Fibroblast of mammary gland (primary cell): Measurements from ENCODE around the gene GINS3.

Experiments used
- DNase-seq: peaks from one replicate; pipeline ENCODE4 v3.0.0-alpha.2; 2010; ENCODE audit warnings: low read depth
- H3K4me3 ChIP-seq: 2 replicates; pipeline ENCODE4 v1.5.1; 2011; ENCODE audit warnings: low read depth, mild to moderate bottlenecking, low read length, moderate library complexity; ENCODE audit not compliant: control insufficient read depth
- CTCF ChIP-seq: conservative IDR thresholded peaks from 2 replicates; pipeline ENCODE4 v1.5.1; 2011; ENCODE audit warnings: low read depth, low read length, inconsistent platforms; ENCODE audit not compliant: control insufficient read depth, insufficient read depth

Gene GINS3

GRCh38 chr16:58392215-58393137, at the start of gene GINS3:
Gene GINS3, plus strand, starts transcription at chr16:58392471. Its CDS starts 131 bp downstream, at chr16:58392602.
- H3K4me3 ChIP-seq: peak within 1 kb of the TSS; percentile 99
- peak; percentile 89 for DNase-seq
- TF ChIP-seq CTCF: no peak

GRCh38 chr16:58343562-58343961, 48.7 kb upstream of the GINS3 start:
- no peak for TF ChIP-seq CTCF
- H3K4me3 ChIP-seq: no peak overlapping the region
- DNase-seq: no peak

GRCh38 chr16:58345574-58346354, 46.5 kb upstream of the GINS3 start:
- DNase-seq: peak; percentile 6
- peak; percentile 25 for TF ChIP-seq CTCF
- no peak overlapping the region for H3K4me3 ChIP-seq

- no peak for DNase-seq
- TF ChIP-seq CTCF: no peak
- no peak overlapping the region for H3K4me3 ChIP-seq
Observed at GRCh38 chr16:58346831-58347371, 45.4 kb upstream of the GINS3 start.

- no peak for TF ChIP-seq CTCF
- DNase-seq: peak; percentile 32
- H3K4me3 ChIP-seq: no peak overlapping the region
Observed at GRCh38 chr16:58348986-58349385, 43.3 kb upstream of the GINS3 start.

- TF ChIP-seq CTCF: no peak
- DNase-seq: no peak
- H3K4me3 ChIP-seq: no peak overlapping the region
Observed at GRCh38 chr16:58352690-58353089, 39.6 kb upstream of the GINS3 start.
